Measurements from ENCODE around the gene KMT2A. TPM values are rescaled to one million over a fixed set of nuclear protein-coding genes. Genes with fewer than 3 reads are reported as not detected.

Gene KMT2A
- total and polyA plus RNA-seq, 2 experiments from 2014 or later: 34.3 to 72.2 TPM

DNA sequence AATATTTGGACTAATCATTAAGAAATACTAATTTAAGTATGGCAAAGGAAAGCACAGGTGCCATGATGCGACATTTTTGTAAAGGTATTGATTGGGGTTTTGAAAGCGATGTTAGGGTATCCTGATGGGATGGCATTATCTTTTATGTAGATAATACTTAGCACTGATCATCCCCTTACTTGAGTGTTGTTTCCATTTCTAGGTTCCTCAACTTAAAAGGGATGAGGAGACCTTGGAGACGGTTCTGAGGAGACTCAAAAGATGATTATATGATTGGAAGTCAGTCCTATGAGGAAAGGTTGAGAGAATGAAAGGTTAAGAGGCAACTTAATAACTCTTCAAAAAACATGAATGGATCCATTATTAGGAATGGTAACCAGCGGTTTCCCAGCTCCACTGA, 11.1 kb downstream of the KMT2A start:
- Histone ChIP-seq H3K27me3 (ENCODE audit: insufficient read depth) (no peaks in the 10 kb centered on the region), H2AFZ (no peak overlapping the region), H3K36me3 (ENCODE audit: insufficient read depth) (no peaks in the 10 kb centered on the region), H3K9me2 (ENCODE audit: insufficient read depth) (no peaks in the 10 kb centered on the region), H3F3A (replicated peaks; ENCODE audit: low read depth) (no peaks in the 10 kb centered on the region), H3K4me3 (no peak overlapping the region), H3K27ac (ENCODE audit: low read depth) (no peak overlapping the region), H3K79me2 (replicated peaks; ENCODE audit: insufficient read depth) (peaks cover 100% of the 10 kb centered on the region), H4K20me1 (replicated peaks; ENCODE audit: insufficient read depth) (peaks cover 72% of the 10 kb centered on the region), H3K4me1 (ENCODE audit: insufficient read depth) (peaks cover 5% of the 10 kb centered on the region; the same call in 1 of the 2 replicates), H3K4me2 (no peak overlapping the region)
- peaks cover 18% of the 10 kb centered on the region for H3K4me1 Mint-ChIP-seq
- no peak overlapping the region for H3K4me3 Mint-ChIP-seq
- ATAC-seq: no peak
- TF ChIP-seq STAT1 (IDR thresholded peaks at IDR 0.05; ENCODE audit: unreplicated experiment) (no peak), JUNB (IDR thresholded peaks at IDR 0.05; ENCODE audit: unreplicated experiment) (no peak), EZH2 (IDR thresholded peaks at IDR 0.05; ENCODE audit: low read depth, unreplicated experiment) (no peak), ZNF331 (CRISPR knock-in tag; IDR thresholded peaks at IDR 0.05; ENCODE audit: low read depth) (no peak), NANOG (IDR thresholded peaks at IDR 0.05; ENCODE audit: borderline replicate concordance) (no peak)
- TF ChIP-seq, protein P1, sequence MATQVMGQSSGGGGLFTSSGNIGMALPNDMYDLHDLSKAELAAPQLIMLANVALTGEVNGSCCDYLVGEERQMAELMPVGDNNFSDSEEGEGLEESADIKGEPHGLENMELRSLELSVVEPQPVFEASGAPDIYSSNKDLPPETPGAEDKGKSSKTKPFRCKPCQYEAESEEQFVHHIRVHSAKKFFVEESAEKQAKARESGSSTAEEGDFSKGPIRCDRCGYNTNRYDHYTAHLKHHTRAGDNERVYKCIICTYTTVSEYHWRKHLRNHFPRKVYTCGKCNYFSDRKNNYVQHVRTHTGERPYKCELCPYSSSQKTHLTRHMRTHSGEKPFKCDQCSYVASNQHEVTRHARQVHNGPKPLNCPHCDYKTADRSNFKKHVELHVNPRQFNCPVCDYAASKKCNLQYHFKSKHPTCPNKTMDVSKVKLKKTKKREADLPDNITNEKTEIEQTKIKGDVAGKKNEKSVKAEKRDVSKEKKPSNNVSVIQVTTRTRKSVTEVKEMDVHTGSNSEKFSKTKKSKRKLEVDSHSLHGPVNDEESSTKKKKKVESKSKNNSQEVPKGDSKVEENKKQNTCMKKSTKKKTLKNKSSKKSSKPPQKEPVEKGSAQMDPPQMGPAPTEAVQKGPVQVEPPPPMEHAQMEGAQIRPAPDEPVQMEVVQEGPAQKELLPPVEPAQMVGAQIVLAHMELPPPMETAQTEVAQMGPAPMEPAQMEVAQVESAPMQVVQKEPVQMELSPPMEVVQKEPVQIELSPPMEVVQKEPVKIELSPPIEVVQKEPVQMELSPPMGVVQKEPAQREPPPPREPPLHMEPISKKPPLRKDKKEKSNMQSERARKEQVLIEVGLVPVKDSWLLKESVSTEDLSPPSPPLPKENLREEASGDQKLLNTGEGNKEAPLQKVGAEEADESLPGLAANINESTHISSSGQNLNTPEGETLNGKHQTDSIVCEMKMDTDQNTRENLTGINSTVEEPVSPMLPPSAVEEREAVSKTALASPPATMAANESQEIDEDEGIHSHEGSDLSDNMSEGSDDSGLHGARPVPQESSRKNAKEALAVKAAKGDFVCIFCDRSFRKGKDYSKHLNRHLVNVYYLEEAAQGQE (IDR thresholded peaks at IDR 0.05; ENCODE audit: unreplicated experiment): no peak
- TF ChIP-seq, protein P2, sequence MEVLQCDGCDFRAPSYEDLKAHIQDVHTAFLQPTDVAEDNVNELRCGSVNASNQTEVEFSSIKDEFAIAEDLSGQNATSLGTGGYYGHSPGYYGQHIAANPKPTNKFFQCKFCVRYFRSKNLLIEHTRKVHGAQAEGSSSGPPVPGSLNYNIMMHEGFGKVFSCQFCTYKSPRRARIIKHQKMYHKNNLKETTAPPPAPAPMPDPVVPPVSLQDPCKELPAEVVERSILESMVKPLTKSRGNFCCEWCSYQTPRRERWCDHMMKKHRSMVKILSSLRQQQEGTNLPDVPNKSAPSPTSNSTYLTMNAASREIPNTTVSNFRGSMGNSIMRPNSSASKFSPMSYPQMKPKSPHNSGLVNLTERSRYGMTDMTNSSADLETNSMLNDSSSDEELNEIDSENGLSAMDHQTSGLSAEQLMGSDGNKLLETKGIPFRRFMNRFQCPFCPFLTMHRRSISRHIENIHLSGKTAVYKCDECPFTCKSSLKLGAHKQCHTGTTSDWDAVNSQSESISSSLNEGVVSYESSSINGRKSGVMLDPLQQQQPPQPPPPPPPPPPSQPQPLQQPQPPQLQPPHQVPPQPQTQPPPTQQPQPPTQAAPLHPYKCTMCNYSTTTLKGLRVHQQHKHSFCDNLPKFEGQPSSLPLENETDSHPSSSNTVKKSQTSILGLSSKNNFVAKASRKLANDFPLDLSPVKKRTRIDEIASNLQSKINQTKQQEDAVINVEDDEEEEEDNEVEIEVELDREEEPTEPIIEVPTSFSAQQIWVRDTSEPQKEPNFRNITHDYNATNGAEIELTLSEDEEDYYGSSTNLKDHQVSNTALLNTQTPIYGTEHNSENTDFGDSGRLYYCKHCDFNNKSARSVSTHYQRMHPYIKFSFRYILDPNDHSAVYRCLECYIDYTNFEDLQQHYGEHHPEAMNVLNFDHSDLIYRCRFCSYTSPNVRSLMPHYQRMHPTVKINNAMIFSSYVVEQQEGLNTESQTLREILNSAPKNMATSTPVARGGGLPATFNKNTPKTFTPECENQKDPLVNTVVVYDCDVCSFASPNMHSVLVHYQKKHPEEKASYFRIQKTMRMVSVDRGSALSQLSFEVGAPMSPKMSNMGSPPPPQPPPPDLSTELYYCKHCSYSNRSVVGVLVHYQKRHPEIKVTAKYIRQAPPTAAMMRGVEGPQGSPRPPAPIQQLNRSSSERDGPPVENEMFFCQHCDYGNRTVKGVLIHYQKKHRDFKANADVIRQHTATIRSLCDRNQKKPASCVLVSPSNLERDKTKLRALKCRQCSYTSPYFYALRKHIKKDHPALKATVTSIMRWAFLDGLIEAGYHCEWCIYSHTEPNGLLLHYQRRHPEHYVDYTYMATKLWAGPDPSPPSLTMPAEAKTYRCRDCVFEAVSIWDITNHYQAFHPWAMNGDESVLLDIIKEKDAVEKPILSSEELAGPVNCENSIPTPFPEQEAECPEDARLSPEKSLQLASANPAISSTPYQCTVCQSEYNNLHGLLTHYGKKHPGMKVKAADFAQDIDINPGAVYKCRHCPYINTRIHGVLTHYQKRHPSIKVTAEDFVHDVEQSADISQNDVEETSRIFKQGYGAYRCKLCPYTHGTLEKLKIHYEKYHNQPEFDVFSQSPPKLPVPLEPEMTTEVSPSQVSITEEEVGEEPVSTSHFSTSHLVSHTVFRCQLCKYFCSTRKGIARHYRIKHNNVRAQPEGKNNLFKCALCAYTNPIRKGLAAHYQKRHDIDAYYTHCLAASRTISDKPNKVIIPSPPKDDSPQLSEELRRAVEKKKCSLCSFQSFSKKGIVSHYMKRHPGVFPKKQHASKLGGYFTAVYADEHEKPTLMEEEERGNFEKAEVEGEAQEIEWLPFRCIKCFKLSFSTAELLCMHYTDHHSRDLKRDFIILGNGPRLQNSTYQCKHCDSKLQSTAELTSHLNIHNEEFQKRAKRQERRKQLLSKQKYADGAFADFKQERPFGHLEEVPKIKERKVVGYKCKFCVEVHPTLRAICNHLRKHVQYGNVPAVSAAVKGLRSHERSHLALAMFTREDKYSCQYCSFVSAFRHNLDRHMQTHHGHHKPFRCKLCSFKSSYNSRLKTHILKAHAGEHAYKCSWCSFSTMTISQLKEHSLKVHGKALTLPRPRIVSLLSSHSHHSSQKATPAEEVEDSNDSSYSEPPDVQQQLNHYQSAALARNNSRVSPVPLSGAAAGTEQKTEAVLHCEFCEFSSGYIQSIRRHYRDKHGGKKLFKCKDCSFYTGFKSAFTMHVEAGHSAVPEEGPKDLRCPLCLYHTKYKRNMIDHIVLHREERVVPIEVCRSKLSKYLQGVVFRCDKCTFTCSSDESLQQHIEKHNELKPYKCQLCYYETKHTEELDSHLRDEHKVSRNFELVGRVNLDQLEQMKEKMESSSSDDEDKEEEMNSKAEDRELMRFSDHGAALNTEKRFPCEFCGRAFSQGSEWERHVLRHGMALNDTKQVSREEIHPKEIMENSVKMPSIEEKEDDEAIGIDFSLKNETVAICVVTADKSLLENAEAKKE (CRISPR knock-in tag; IDR thresholded peaks at IDR 0.05): no peak
- TF ChIP-seq, protein P3, sequence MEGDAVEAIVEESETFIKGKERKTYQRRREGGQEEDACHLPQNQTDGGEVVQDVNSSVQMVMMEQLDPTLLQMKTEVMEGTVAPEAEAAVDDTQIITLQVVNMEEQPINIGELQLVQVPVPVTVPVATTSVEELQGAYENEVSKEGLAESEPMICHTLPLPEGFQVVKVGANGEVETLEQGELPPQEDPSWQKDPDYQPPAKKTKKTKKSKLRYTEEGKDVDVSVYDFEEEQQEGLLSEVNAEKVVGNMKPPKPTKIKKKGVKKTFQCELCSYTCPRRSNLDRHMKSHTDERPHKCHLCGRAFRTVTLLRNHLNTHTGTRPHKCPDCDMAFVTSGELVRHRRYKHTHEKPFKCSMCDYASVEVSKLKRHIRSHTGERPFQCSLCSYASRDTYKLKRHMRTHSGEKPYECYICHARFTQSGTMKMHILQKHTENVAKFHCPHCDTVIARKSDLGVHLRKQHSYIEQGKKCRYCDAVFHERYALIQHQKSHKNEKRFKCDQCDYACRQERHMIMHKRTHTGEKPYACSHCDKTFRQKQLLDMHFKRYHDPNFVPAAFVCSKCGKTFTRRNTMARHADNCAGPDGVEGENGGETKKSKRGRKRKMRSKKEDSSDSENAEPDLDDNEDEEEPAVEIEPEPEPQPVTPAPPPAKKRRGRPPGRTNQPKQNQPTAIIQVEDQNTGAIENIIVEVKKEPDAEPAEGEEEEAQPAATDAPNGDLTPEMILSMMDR (conservative IDR thresholded peaks at IDR 0.05; ENCODE audit: low read depth in 2 of 2): no peak
- TF ChIP-seq, protein P4, sequence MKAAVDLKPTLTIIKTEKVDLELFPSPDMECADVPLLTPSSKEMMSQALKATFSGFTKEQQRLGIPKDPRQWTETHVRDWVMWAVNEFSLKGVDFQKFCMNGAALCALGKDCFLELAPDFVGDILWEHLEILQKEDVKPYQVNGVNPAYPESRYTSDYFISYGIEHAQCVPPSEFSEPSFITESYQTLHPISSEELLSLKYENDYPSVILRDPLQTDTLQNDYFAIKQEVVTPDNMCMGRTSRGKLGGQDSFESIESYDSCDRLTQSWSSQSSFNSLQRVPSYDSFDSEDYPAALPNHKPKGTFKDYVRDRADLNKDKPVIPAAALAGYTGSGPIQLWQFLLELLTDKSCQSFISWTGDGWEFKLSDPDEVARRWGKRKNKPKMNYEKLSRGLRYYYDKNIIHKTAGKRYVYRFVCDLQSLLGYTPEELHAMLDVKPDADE (IDR thresholded peaks at IDR 0.05): no peak
- H3K27ac Mint-ChIP-seq: no peak overlapping the region
- no peaks in the 10 kb centered on the region; the same call in 2 of the 3 replicates for H3K9me3 Mint-ChIP-seq
- no peaks in the 10 kb centered on the region; the same call in 1 of the 3 replicates for H3K36me3 Mint-ChIP-seq (ENCODE audit: low read depth)
- no peak for DNase-seq (ENCODE audit: low spot score)
- H3K27me3 Mint-ChIP-seq (ENCODE audit: insufficient read depth, low read depth, poor library complexity): peaks cover 3% of the 10 kb centered on the region
